ENCODE results near the gene MRPS35. TPM values are rescaled to one million over a fixed set of nuclear protein-coding genes. Genes with fewer than 3 reads are reported as not detected.
A peak's percentile ranks its signal among the peaks of the same experiment; 100 is the strongest.
"Not testable (repeated sequence)": the region's sequence is repeated elsewhere in the genome, so short reads cannot be mapped to it uniquely, and the experiment has no call there.

Gene MRPS35
- total RNA-seq, 1 experiment from 2014 or later, result 91.7 TPM

DNA sequence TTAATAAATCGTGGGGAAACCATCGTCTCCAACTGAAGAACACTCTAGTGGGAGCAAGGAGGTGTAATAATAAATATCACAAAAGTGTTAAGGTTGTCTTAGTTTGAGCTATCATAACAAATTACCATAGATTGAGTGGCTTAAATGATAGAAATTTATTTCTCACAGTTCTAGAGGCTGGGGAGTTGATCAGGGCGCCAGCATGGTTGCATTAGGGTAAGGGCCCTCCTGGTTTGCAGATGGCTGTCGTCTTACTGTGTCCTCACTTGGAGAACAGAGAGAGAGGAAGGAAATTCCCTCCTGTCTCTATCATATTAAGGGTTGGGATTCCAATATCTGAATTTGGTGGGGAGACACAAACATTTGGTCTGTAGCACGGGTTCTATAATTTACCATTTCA lies 33.0 kb downstream of the MRPS35 start:
- no peak for TF ChIP-seq EZH2 (IDR thresholded peaks at IDR 0.05; ENCODE audit: low read depth)
- TF ChIP-seq, protein P1, sequence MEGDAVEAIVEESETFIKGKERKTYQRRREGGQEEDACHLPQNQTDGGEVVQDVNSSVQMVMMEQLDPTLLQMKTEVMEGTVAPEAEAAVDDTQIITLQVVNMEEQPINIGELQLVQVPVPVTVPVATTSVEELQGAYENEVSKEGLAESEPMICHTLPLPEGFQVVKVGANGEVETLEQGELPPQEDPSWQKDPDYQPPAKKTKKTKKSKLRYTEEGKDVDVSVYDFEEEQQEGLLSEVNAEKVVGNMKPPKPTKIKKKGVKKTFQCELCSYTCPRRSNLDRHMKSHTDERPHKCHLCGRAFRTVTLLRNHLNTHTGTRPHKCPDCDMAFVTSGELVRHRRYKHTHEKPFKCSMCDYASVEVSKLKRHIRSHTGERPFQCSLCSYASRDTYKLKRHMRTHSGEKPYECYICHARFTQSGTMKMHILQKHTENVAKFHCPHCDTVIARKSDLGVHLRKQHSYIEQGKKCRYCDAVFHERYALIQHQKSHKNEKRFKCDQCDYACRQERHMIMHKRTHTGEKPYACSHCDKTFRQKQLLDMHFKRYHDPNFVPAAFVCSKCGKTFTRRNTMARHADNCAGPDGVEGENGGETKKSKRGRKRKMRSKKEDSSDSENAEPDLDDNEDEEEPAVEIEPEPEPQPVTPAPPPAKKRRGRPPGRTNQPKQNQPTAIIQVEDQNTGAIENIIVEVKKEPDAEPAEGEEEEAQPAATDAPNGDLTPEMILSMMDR (conservative IDR thresholded peaks at IDR 0.05), result no peak
- peaks cover 30% of the 10 kb centered on the region; the same call in 1 of the 2 replicates for H3K36me3 ChIP-seq (ENCODE audit: low read depth)

DNA sequence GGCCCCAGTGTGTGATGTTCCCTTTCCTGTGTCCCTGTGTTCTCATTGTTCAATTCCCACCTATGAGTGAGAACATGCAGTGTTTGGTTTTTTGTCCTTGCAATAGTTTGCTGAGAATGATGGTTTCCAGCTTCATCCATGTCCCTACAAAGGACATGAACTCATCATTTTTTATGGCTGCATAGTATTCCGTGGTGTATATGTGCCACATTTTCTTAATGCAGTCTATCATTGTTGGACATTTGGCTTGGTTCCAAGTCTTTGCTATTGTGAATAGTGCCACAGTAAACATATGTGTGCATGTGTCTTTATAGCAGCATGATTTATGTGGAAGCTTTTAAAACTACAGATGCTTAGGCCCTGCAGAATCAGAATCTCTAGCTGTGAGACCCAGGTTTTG lies 35.1 kb downstream of the MRPS35 start:
- POLR2A ChIA-PET (ENCODE audit: unreplicated experiment); H3K9me2 ChIP-seq (ENCODE audit: insufficient read depth); H3K4me3 ChIP-seq; H4K20me1 ChIP-seq (ENCODE audit: insufficient read depth); H3K9me3 ChIP-seq (ENCODE audit: insufficient read depth, low read depth); DNase-seq; BruUV-seq (replicated peaks); intact Hi-C loops (cut with micrococcal nuclease; ENCODE audit: unreplicated experiment); H3K4me2 ChIP-seq; H3K27me3 ChIP-seq (ENCODE audit: insufficient read depth, low read depth); H2AFZ ChIP-seq: not testable (repeated sequence)
- peaks cover 10% of the 10 kb centered on the region for H3K79me2 ChIP-seq (ENCODE audit: low read depth)
- H3K4me1 ChIP-seq (replicated peaks; ENCODE audit: insufficient read depth), result peaks cover 31% of the 10 kb centered on the region
- H3K36me3 ChIP-seq (ENCODE audit: low read depth), result peaks cover 34% of the 10 kb centered on the region
- peaks cover 19% of the 10 kb centered on the region; the same call in 1 of the 2 replicates for H3F3A ChIP-seq (ENCODE audit: insufficient read depth, low read depth)
- peak overlapping the region; percentile 91; the same call in 1 of the 2 replicates for H3K27ac ChIP-seq
- CTCF ChIA-PET, result interaction anchor here (0.6 kb wide), 1 partner anchor 420 kb away, joined by 4 read pairs; no protein-coding TSS in a partner anchor

More for the DNA sequence above, 33.0 kb downstream of the MRPS35 start:
- H3K79me2 ChIP-seq (ENCODE audit: low read depth), result peaks cover 1% of the 10 kb centered on the region; the same call in 1 of the 2 replicates
- ChIA-PET POLR2A (ENCODE audit: unreplicated experiment) (no interaction called here), CTCF (no interaction called here)
- no peak overlapping the region for H3K4me3 ChIP-seq
- no TSS peak for BruUV-seq (replicated peaks)
- intact Hi-C loops (cut with micrococcal nuclease; ENCODE audit: unreplicated experiment), result no loop called here
- H3K4me2 ChIP-seq, result no peak overlapping the region
- no peak overlapping the region for H2AFZ ChIP-seq
- no peaks in the 10 kb centered on the region for H4K20me1 ChIP-seq (ENCODE audit: insufficient read depth)
- H3F3A ChIP-seq (ENCODE audit: insufficient read depth, low read depth), result peaks cover 18% of the 10 kb centered on the region; the same call in 1 of the 2 replicates
- no peak for DNase-seq
- no peak overlapping the region for H3K27ac ChIP-seq
- H3K4me1 ChIP-seq (replicated peaks; ENCODE audit: insufficient read depth), result peaks cover 27% of the 10 kb centered on the region
- H3K27me3 ChIP-seq (ENCODE audit: insufficient read depth, low read depth), result no peaks in the 10 kb centered on the region
- no peaks in the 10 kb centered on the region for H3K9me2 ChIP-seq (ENCODE audit: insufficient read depth)
- no peaks in the 10 kb centered on the region for H3K9me3 ChIP-seq (ENCODE audit: insufficient read depth, low read depth)

DNA sequence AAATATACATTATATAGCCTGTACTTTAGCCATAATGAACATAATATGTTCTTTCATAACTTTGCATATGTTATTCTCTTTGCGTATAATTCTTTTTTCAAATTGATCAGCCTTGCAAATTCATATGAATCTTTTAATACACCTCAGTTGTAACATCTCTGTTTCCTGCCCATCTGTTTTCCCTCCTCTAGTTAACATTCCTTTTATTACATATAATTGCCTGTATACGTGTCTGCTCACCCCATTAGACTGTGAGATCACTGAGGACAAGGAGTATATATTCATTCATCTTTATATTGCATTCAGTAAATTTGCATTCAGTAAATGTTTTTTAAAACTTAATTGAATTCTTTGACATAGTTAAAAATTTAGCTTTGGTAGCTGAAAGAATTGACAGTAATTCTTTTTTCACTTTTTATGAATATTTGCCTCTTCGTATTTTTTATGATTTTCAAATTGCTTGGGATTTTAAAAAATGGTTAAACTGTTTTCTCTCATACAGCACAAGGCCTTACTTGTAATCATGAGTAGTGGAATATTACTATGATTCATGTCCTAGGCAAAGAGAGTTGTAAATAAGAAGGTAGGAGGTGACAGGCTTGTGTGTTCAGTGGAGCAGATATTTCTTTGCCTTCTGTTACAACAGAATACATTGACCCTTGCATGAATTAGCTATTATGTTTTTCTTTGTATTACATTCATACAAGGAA lies 36.6 kb downstream of the MRPS35 start:
- peaks cover 3% of the 10 kb centered on the region; the same call in 1 of the 2 replicates for H3K9me3 ChIP-seq (ENCODE audit: insufficient read depth, low read depth)
- ChIA-PET POLR2A (ENCODE audit: unreplicated experiment) (no interaction called here), CTCF (no interaction called here)
- H3K9me2 ChIP-seq (ENCODE audit: insufficient read depth), result no peaks in the 10 kb centered on the region
- peak in 1 of 2 experiments; percentile 82 for DNase-seq
- H3F3A ChIP-seq (ENCODE audit: insufficient read depth, low read depth), result peaks cover 19% of the 10 kb centered on the region; the same call in 1 of the 2 replicates
- H3K27ac ChIP-seq, result peak overlapping the region; percentile 91
- peaks cover 42% of the 10 kb centered on the region for H3K4me1 ChIP-seq (replicated peaks; ENCODE audit: insufficient read depth)
- no peak overlapping the region for H2AFZ ChIP-seq
- intact Hi-C loops (cut with micrococcal nuclease; ENCODE audit: unreplicated experiment), result no loop called here
- TF ChIP-seq, protein P1 (conservative IDR thresholded peaks at IDR 0.05), result no peak
- no peak for TF ChIP-seq EZH2 (IDR thresholded peaks at IDR 0.05; ENCODE audit: low read depth)
- peaks cover 10% of the 10 kb centered on the region for H3K79me2 ChIP-seq (ENCODE audit: low read depth)
- BruUV-seq (replicated peaks), result no TSS peak
- no peak overlapping the region for H3K4me3 ChIP-seq
- peaks cover 25% of the 10 kb centered on the region for H3K36me3 ChIP-seq (ENCODE audit: low read depth)
- no peaks in the 10 kb centered on the region for H3K27me3 ChIP-seq (ENCODE audit: insufficient read depth, low read depth)
- H4K20me1 ChIP-seq (ENCODE audit: insufficient read depth), result no peaks in the 10 kb centered on the region
- H3K4me2 ChIP-seq, result peak overlapping the region; percentile 49
